Fibroblast of villous mesenchyme (primary cell): ENCODE data around the gene ITGB7. TPM values are rescaled to one million over a fixed set of nuclear protein-coding genes. Genes with fewer than 3 reads are reported as not detected.

Source experiments
- DNase-seq: peaks from one replicate; pipeline ENCODE4 v3.0.0-alpha.2; 2010; ENCODE audit warnings: low read depth
- H3K4me3 ChIP-seq: 2 replicates; pipeline ENCODE4 v1.5.1; 2011; ENCODE audit warnings: low read depth, mild to moderate bottlenecking, low read length
- total RNA-seq: library from RNA; depleted of rRNA; stranded (reverse); fragments of >200 nt; gene quantifications from 2 replicates; pipeline ENCODE4 v1.2.3, GENCODE V29; 2012
- TF ChIP-seq, protein P1 (sequence below): IDR thresholded peaks from 2 replicates; pipeline ENCODE4 v1.5.1; 2012; ENCODE audit warnings: low read depth, mild to moderate bottlenecking, low read length; ENCODE audit not compliant: insufficient read depth

ITGB7 gene
- total RNA-seq, 1 donor: not detected

GRCh38 chr12:53224897-53225634 is 18.0 kb upstream of the ITGB7 start:
- TF ChIP-seq, protein P1, sequence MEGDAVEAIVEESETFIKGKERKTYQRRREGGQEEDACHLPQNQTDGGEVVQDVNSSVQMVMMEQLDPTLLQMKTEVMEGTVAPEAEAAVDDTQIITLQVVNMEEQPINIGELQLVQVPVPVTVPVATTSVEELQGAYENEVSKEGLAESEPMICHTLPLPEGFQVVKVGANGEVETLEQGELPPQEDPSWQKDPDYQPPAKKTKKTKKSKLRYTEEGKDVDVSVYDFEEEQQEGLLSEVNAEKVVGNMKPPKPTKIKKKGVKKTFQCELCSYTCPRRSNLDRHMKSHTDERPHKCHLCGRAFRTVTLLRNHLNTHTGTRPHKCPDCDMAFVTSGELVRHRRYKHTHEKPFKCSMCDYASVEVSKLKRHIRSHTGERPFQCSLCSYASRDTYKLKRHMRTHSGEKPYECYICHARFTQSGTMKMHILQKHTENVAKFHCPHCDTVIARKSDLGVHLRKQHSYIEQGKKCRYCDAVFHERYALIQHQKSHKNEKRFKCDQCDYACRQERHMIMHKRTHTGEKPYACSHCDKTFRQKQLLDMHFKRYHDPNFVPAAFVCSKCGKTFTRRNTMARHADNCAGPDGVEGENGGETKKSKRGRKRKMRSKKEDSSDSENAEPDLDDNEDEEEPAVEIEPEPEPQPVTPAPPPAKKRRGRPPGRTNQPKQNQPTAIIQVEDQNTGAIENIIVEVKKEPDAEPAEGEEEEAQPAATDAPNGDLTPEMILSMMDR: no peak
- no peak for DNase-seq

DNA sequence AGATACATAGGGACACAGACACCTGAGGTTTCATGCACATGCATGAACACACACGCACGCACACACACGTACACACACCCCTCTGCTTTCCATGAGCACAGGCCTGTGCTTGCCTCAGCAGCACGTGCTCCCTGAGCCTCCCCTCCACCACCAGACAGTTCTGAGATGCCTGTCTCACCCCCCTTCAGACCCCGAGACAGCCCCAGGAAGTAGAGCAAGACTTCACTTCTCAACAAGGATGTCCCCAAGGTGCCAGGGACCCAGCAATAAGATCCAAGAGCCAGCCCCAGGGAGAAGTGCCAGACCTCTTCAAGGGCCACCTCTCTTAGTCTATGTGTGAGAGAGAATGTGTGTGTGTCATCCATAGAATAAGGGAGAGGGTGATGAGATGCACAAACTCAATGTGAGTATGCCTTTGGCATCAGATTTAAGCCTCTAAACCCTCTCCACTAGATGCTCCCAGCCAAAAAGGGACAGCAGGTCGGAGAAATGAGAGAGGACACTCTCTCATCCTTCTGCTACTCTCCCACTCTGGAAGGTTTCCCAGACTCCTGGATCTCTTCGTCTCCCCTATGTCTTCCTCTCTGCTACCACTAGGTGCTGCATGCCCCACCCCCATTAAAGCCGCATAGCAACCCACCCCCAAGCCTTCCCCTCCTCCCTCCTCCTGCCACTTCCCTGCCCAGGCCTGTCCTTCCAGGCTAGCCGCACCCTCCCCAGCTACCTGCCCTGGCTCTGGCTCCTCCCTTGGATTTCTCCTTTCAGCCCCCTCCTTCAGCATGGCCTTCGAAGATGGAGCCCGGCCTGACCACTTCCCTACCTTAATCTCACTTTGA is 17.2 kb upstream of the ITGB7 start:
- DNase-seq: no peak
- TF ChIP-seq, protein P1: peak; percentile 38
- no peak overlapping the region for H3K4me3 ChIP-seq

More at GRCh38 chr12:53224897-53225634, 18.0 kb upstream of the ITGB7 start:
- H3K4me3 ChIP-seq: no peak overlapping the region

- H3K4me3 ChIP-seq: no peak overlapping the region
- TF ChIP-seq, protein P1: no peak
- peak; percentile 54 for DNase-seq
Measured at GRCh38 chr12:53223389-53224060, 16.5 kb upstream of the ITGB7 start.

DNA sequence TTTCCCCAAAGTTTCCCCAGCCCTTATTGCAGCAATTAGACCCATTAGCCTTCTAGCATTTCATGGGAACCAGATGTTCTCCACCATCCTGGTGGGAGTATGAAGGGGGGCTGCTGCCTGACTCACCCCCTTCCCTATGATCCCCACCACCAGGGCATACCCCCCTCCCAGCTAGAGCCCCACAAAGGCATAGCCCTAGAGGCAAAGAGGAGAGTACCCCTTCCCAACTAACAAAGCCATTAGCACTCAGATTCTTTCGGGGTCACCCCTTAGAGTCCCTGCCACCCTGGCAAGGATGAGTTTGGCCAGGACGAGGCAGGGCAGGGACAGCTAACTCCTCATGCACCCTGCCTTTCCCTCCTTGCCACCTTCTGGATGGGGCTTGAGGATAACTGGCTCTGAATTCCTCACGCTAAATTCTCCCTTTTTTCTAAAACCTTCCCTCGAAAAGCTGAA is 15.8 kb upstream of the ITGB7 start:
- TF ChIP-seq, protein P1: no peak
- no peak for DNase-seq
- H3K4me3 ChIP-seq: no peak overlapping the region

- peak; percentile 36 for DNase-seq
- peak overlapping the region; percentile 40 for H3K4me3 ChIP-seq
- TF ChIP-seq, protein P1: no peak
Measured at GRCh38 chr12:53222170-53222721, 15.2 kb upstream of the ITGB7 start.

DNA sequence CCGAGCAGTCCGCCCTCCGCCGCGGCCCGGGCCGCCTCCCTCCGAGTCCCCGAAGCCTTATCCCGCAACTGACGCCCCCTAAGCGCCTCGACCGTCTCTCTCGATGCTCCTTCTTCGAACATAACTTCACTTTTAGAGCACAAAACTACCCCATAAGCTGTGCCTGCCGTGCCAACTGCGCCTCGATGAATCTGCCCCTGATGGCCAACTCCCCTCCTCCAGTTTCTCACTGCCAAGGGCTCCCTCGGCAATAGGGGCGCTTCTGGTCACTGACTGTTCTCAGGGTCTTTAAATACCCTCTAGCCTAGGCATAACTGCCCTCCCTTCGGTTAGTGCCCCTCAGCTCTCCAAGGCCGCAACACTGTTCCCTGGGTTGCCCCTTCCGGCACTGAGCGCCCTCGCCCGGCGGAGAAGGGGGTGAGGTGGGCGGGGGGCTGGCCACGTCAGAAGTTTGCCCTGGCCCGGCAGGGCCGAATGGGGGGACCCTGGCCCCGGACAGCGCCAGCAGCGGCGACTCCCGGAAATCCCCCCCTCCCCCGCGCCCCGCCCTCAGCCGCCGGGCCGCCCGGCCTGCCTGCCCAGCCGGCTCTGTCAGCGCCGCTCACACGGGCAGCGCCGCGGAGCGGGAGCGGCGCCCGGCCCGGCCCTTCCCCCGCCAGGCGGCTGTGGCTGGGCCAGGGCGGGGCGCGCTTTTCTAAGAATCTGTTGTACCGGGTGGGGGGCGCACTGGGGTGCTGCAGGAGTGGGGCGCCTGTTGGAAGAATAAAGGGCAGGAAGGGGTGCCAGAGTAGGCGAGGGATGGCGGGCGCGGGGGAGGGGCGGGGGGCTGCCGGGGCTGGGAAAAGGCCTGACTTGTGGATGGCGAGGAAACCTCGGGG is 14.4 kb upstream of the ITGB7 start:
- TF ChIP-seq, protein P1: peak; percentile 26
- peak; percentile 76 for DNase-seq
- H3K4me3 ChIP-seq: peak overlapping the region; percentile 58
